GM10266 (cell line): ENCODE data around the gene TCF7L1.

Source experiments
- DNase-seq: peaks from one replicate; pipeline ENCODE4 v3.0.0; 2012; ENCODE audit errors: extremely low spot score
- CTCF ChIP-seq: IDR thresholded peaks from 2 replicates; pipeline ENCODE4 v1.5.1; 2012; ENCODE audit warnings: mild to moderate bottlenecking, low read depth; ENCODE audit not compliant: control insufficient read depth, insufficient read depth; ENCODE audit errors: missing control alignments

The TCF7L1 gene

GRCh38 chr2:85250045-85250444, 116.9 kb downstream of the TCF7L1 start:
- TF ChIP-seq CTCF: no peak
- no peak for DNase-seq

GRCh38 chr2:85251070-85251616, 118.0 kb downstream of the TCF7L1 start:
- TF ChIP-seq CTCF: no peak
- no peak for DNase-seq

GRCh38 chr2:85253890-85254289, 120.7 kb downstream of the TCF7L1 start:
- DNase-seq: no peak
- no peak for TF ChIP-seq CTCF

- TF ChIP-seq CTCF: no peak
These were observed 121.5 kb downstream of the TCF7L1 start for GRCh38 chr2:85254540-85255300.

GRCh38 chr2:85255456-85255812, 122.2 kb downstream of the TCF7L1 start:
- no peak for DNase-seq
- TF ChIP-seq CTCF: no peak

More at GRCh38 chr2:85254540-85255300, 121.5 kb downstream of the TCF7L1 start:
- DNase-seq: no peak

GRCh38 chr2:85255813-85256594, 122.8 kb downstream of the TCF7L1 start:
- DNase-seq: no peak
- TF ChIP-seq CTCF: no peak
